Measurements from ENCODE around the gene EPHA6. TPM values are rescaled to one million over a fixed set of nuclear protein-coding genes. Genes with fewer than 3 reads are reported as not detected.

The EPHA6 gene
- total and polyA plus RNA-seq, 10 of the 15 experiments (the other 5 are each of a cell fraction or from before 2014, with no cell fraction given), result not detected

- no peak for TF ChIP-seq ZNF592 (IDR thresholded peaks at IDR 0.05)
- TF ChIP-seq DPF2 (IDR thresholded peaks at IDR 0.05), result no peak
- no peak for TF ChIP-seq PAX8 (IDR thresholded peaks at IDR 0.05)
- no peak for TF ChIP-seq CHD2 (IDR thresholded peaks at IDR 0.05; ENCODE audit: borderline replicate concordance, low read depth, low read length)
These were observed 195.1 kb downstream of the EPHA6 start (continued) for GRCh38 chr3:97009427-97010019.

GRCh38 chr3:97010881-97011657 is 196.7 kb downstream of the EPHA6 start:
- Histone ChIP-seq H3K27ac (ENCODE audit: control insufficient read depth, insufficient read depth) (no peak overlapping the region), H3K27me3 (replicated peaks in 1 of 2; ENCODE audit: control insufficient read depth in 2 of 2, insufficient read depth in 2 of 2, low read length in 1 of 2) (no peaks in the 10 kb centered on the region), H3K9ac (ENCODE audit: control insufficient read depth, insufficient read depth, low read length) (no peak overlapping the region), H3K9me3 (replicated peaks; ENCODE audit: control insufficient read depth, insufficient read depth, low read length) (no peaks in the 10 kb centered on the region), H4K20me1 (ENCODE audit: control insufficient read depth, insufficient read depth) (no peaks in the 10 kb centered on the region), H2AFZ (ENCODE audit: control insufficient read depth, low read depth, low read length) (no peak overlapping the region), H3K4me3 (no peak overlapping the region), H3K4me1 (ENCODE audit: control insufficient read depth, insufficient read depth, low read length) (no peaks in the 10 kb centered on the region), H3K36me3 (ENCODE audit: control insufficient read depth in 2 of 2, insufficient read depth in 2 of 2, low read length in 1 of 2) (no peaks in the 10 kb centered on the region), H3K4me2 (ENCODE audit: control insufficient read depth, insufficient read depth) (no peak overlapping the region), H3K79me2 (ENCODE audit: control insufficient read depth, insufficient read depth, low read length) (no peaks in the 10 kb centered on the region)
- in situ Hi-C loops (cut with MboI) (no loop called here), intact Hi-C loops (cut with micrococcal nuclease; ENCODE audit: unreplicated experiment) (no loop called here)
- DNase-seq (ENCODE audit: low read depth, low spot score) (no peak), ATAC-seq (no peak), FAIRE-seq (no peak)
- no TSS peak for BruUV-seq (replicated peaks)
- RAD21 ChIA-PET (ENCODE audit: unreplicated experiment), result no interaction called here
- CTCF ChIA-PET, result no interaction called here
- WGBS (ENCODE audit: insufficient coverage, insufficient replicate concordance, low lambda C conversion rate, missing lambda C conversion rate), result 33% methylated on average over 2 of the region's 2 CpGs
- SMC1A ChIA-PET (ENCODE audit: uncharacterized antibody, unreplicated experiment), result no interaction called here
- TF ChIP-seq TARDBP (IDR thresholded peaks at IDR 0.05; ENCODE audit: borderline replicate concordance), result no peak
- no peak for TF ChIP-seq ZNF217 (IDR thresholded peaks at IDR 0.05)
- no peak for TF ChIP-seq ETV6 (conservative IDR thresholded peaks at IDR 0.05 in 1 of 2, IDR thresholded peaks at IDR 0.05 in 1 of 2; ENCODE audit: borderline replicate concordance in 1 of 2, low read depth in 1 of 2)
- no peak for TF ChIP-seq ATF7 (IDR thresholded peaks at IDR 0.05; ENCODE audit: low read depth)
- POLR2A ChIA-PET, result no interaction called here

Data from GM12878 (cell line).